HT1080 (cell line): ENCODE results near the gene MRPL51. TPM values are rescaled to one million over a fixed set of nuclear protein-coding genes. Genes with fewer than 3 reads are reported as not detected.

Experiments
- DNase-seq: peaks from one replicate; pipeline ENCODE4 v3.0.0-alpha.2; 2015; ENCODE audit warnings: low read depth
- polyA plus RNA-seq, 2 experiments: library from polyadenylated mRNA; depleted of rRNA; stranded (reverse); fragments of >200 nt; gene quantifications; 2 replicates each; pipeline ENCODE4 v1.2.3, GENCODE V29; 2015
- total RNA-seq: library from RNA; depleted of rRNA; stranded (reverse); fragments of >200 nt; shearing (Covaris generic); gene quantifications from 2 replicates; pipeline ENCODE4 v1.2.3, GENCODE V29; 2014; rRNA removed

Gene MRPL51
- 241 and 261 TPM in 2 replicates for total RNA-seq
- polyA plus RNA-seq (2015; cell fraction: cytosol; rRNA removed) = 190 and 195 TPM in 2 replicates
- 84.4 and 87.7 TPM in 2 replicates for polyA plus RNA-seq (2015; cell fraction: nucleus; rRNA removed)

- peak; percentile 94 for DNase-seq
These were observed at the start of gene MRPL51 for GRCh38 chr12:6492838-6493496. Gene MRPL51, minus strand, starts transcription at chr12:6493262. Its CDS starts 126 bp downstream, at chr12:6493136.

- no peak for DNase-seq
These were observed 49.3 kb upstream of the MRPL51 start for GRCh38 chr12:6542209-6543009.

GRCh38 chr12:6541371-6542165 lies 48.5 kb upstream of the MRPL51 start:
- no peak for DNase-seq

- peak; percentile 98 for DNase-seq
These were observed 47.3 kb upstream of the MRPL51 start for GRCh38 chr12:6540181-6540877.

GRCh38 chr12:6539707-6540134 lies 46.7 kb upstream of the MRPL51 start:
- DNase-seq = peak; percentile 28

- peak; percentile 75 for DNase-seq
These were observed 46.2 kb upstream of the MRPL51 start for GRCh38 chr12:6539314-6539682.

- DNase-seq = peak; percentile 74
These were observed 45.6 kb upstream of the MRPL51 start for GRCh38 chr12:6538420-6539313.

GRCh38 chr12:6537580-6538419 lies 44.7 kb upstream of the MRPL51 start:
- DNase-seq = peak; percentile 69

GRCh38 chr12:6536894-6537579 lies 44.0 kb upstream of the MRPL51 start:
- peak; percentile 53 for DNase-seq

- DNase-seq = peak; percentile 21
These were observed 43.1 kb upstream of the MRPL51 start for GRCh38 chr12:6535960-6536847.

GRCh38 chr12:6535697-6535946 lies 42.6 kb upstream of the MRPL51 start:
- no peak for DNase-seq

- DNase-seq = peak; percentile 78
These were observed 42.1 kb upstream of the MRPL51 start for GRCh38 chr12:6534945-6535696.

- no peak for DNase-seq
These were observed 41.6 kb upstream of the MRPL51 start for GRCh38 chr12:6534695-6534944.

- DNase-seq = peak; percentile 98
These were observed 41.0 kb upstream of the MRPL51 start, which contains the start of gene GAPDH for GRCh38 chr12:6533923-6534694. Gene GAPDH, plus strand, starts transcription at chr12:6534517. Its CDS starts 316 bp downstream, at chr12:6534833.

- no peak for DNase-seq
These were observed 40.5 kb upstream of the MRPL51 start for GRCh38 chr12:6533653-6533922.

- peak; percentile 82 for DNase-seq
These were observed 40.0 kb upstream of the MRPL51 start for GRCh38 chr12:6532927-6533652.
